Adrenal gland (tissue), 12 donors: ENCODE results near the gene TMEM42. TPM values are rescaled to one million over a fixed set of nuclear protein-coding genes. Genes with fewer than 3 reads are reported as not detected.

Experiments
- DNase-seq, 7 donors: peaks; one replicate each; pipeline ENCODE4 v3.0.0-alpha.2; 2019 to 2020
- H3K27ac ChIP-seq, 5 donors: fragments of 200-600 bp; sonication (generic) in 4 of 5; 1 replicate in 3 of 5; 2 replicates in 2 of 5; pipeline versions ENCODE4 v1.5.1 to v1.8.0; 2016 to 2020; ENCODE audit warnings: mild to moderate bottlenecking in 1 of 5
- H3K27me3 ChIP-seq: fragments of 200-600 bp; 2 replicates; pipeline ENCODE4 v1.8.0; 2021
- H3K36me3 ChIP-seq, 2 donors: fragments of 200-600 bp; replicated peaks in 1 of 2; 1 replicate in 1 of 2; 2 replicates in 1 of 2; pipeline versions ENCODE4 v1.5.1 to v1.8.0; 2018 to 2022
- H3K4me1 ChIP-seq, 2 donors: fragments of 200-600 bp; replicated peaks in 1 of 2; 1 replicate in 1 of 2; 2 replicates in 1 of 2; pipeline versions ENCODE4 v1.5.1 to v1.8.0; 2018 to 2021
- H3K4me3 ChIP-seq, 4 donors: fragments of 200-600 bp; sonication (generic) in 3 of 4; one replicate each; pipeline ENCODE4 v1.5.1; 2016 to 2018
- H3K9me3 ChIP-seq, 3 donors: fragments of 200-600 bp; sonication (generic) in 1 of 3; replicated peaks in 1 of 3; 1 replicate in 2 of 3; 2 replicates in 1 of 3; pipeline versions ENCODE4 v1.5.1 to v1.8.0; 2016 to 2021
- CTCF ChIP-seq, 6 experiments: fragments of 450-650 bp in 4 of 6; fragments of 200-600 bp in 2 of 6; sonication (generic) in 1 of 6; IDR thresholded peaks; 1 replicate in 5 of 6; 2 replicates in 1 of 6; pipeline versions ENCODE4 v1.5.1 to v1.8.0; 2016 to 2021; ENCODE audit warnings: antibody characterized with exemption in 6 of 6, mild to moderate bottlenecking in 2 of 6, moderate library complexity in 1 of 6
- POLR2A ChIP-seq, 2 donors: fragments of 450-650 bp; IDR thresholded peaks; one replicate each; pipeline ENCODE4 v1.6.1; 2017; ENCODE audit warnings: antibody characterized with exemption in 2 of 2, mild to moderate bottlenecking in 2 of 2, moderate library complexity in 1 of 2
- WGBS, 4 donors: extraction: QIAGEN DNeasy Blood & Tissue Kit in 2 of 4; methylation state at CpG; one replicate each; pipeline versions ENCODE4 v1.1.5 to v1.1.7; 2013 to 2017; 5-methylcytosine and 5-hydroxymethylcytosine counted together
- intact Hi-C, 2 donors: fragments of 100-400 bp; cut with DNase I; formaldehyde crosslinking; loops; one replicate each; pipeline versions ENCODE4 v1.14.1 to v1.15.0; 2022 to 2023
- polyA plus RNA-seq, 3 donors: library from polyadenylated mRNA; stranded (reverse); fragments of 200-250 nt in 2 of 3; fragments of 350-450 nt in 1 of 3; fragmentation: Illumina TruSeq in 1 of 3; extraction: RNeasy Lipid Tissue Mini Kit (QIAGEN cat#74804) in 1 of 3; gene quantifications; one replicate each; pipeline ENCODE4 v1.2.3, GENCODE V29; 2013 to 2014
- total RNA-seq, 9 donors: library from RNA; depleted of rRNA in 4 of 9; stranded (reverse); fragments of >200 nt in 4 of 9; fragments of 120-200 nt in 1 of 9; fragmentation: NEBNext Ultra II Directional in 1 of 9; extraction: Animal tissue kit (Norgen Biotek cat#: 25700) in 1 of 9; gene quantifications; one replicate each; pipeline versions ENCODE4 v1.1.0 to v1.2.4, GENCODE V29; 2013 to 2023
- donor health status: healthy with polysubstance abuse.
- donor health status: Bipolar disorder and iron deficiency.
- donor health status: DM: yes; HTN: yes; CAD: no.
- donor health status: DM: no; HTN: no; CAD: no.
- donor health status: DM: no; HTN: no; CAD: no.
- donor health status: DM: yes; HTN: yes; CAD: no.

Gene TMEM42
- total and polyA plus RNA-seq, 12 donors: 7.5 to 41.7 (median 29.5) TPM

GRCh38 chr3:44874308-44874707 is 12.6 kb downstream of the TMEM42 start, which contains the start of gene TGM4:
Gene TGM4, plus strand, starts transcription at chr3:44874608. Its CDS starts 71 bp downstream, at chr3:44874679.
- no peak for DNase-seq
- Histone ChIP-seq H3K4me1 (no peaks in the 10 kb centered on the region), H3K27ac (no peak within 1 kb of the TSS), H3K36me3 (no peaks in the 10 kb centered on the region), H3K4me3 (no peak within 1 kb of the TSS), H3K9me3 (no peaks in the 10 kb centered on the region), H3K27me3 (no peaks in the 10 kb centered on the region)
- TF ChIP-seq POLR2A (IDR thresholded peaks at IDR 0.05) (no peak), CTCF (IDR thresholded peaks at IDR 0.05) (no peak)
- WGBS, 4 donors: 68 to 83% (median 79%) methylated on average over 5 of the region's 5 CpGs
- intact Hi-C loops: no loop called here

- Histone ChIP-seq H3K27ac (no peak overlapping the region), H3K4me3 (no peak overlapping the region), H3K36me3 (no peaks in the 10 kb centered on the region), H3K4me1 (no peaks in the 10 kb centered on the region), H3K27me3 (no peaks in the 10 kb centered on the region), H3K9me3 (no peaks in the 10 kb centered on the region)
- no peak for TF ChIP-seq POLR2A (IDR thresholded peaks at IDR 0.05)
- TF ChIP-seq CTCF (IDR thresholded peaks at IDR 0.05): no peak
- DNase-seq: no peak
- intact Hi-C loops: no loop called here
- WGBS, 4 donors: 76 to 86% (median 80%) methylated on average over 2 to 3 of the region's 3 CpGs
These were observed 13.9 kb downstream of the TMEM42 start for GRCh38 chr3:44875596-44875995.

- peak in 6 of 7 donors; percentile 29 to 62 (median 47) for DNase-seq
- 72 to 78% (median 75%) methylated on average over 3 of the region's 3 CpGs for WGBS, 4 donors
- TF ChIP-seq CTCF (IDR thresholded peaks at IDR 0.05) (no peak), POLR2A (IDR thresholded peaks at IDR 0.05) (no peak)
These were observed 15.6 kb downstream of the TMEM42 start for GRCh38 chr3:44877333-44877732.

GRCh38 chr3:44880284-44880683 is 18.6 kb downstream of the TMEM42 start:
- no peaks in the 10 kb centered on the region for H3K36me3 ChIP-seq
- H3K4me1 ChIP-seq: no peaks in the 10 kb centered on the region
- H3K27ac ChIP-seq: no peak overlapping the region
- H3K9me3 ChIP-seq: no peaks in the 10 kb centered on the region
- no peak overlapping the region for H3K4me3 ChIP-seq
- 36 to 85% (median 71%) methylated on average over 2 of the region's 2 CpGs for WGBS, 4 donors
- intact Hi-C loops: no loop called here
- H3K27me3 ChIP-seq: peaks cover 6% of the 10 kb centered on the region
- TF ChIP-seq POLR2A (IDR thresholded peaks at IDR 0.05) (no peak), CTCF (IDR thresholded peaks at IDR 0.05) (no peak)
- no peak for DNase-seq

More at GRCh38 chr3:44877333-44877732, 15.6 kb downstream of the TMEM42 start:
- no peaks in the 10 kb centered on the region for H3K27me3 ChIP-seq
- no peak overlapping the region for H3K4me3 ChIP-seq
- no peaks in the 10 kb centered on the region for H3K9me3 ChIP-seq
- no peaks in the 10 kb centered on the region for H3K36me3 ChIP-seq
- H3K27ac ChIP-seq: no peak overlapping the region
- intact Hi-C loops: no loop called here
- no peaks in the 10 kb centered on the region for H3K4me1 ChIP-seq
